ENCODE measurements around the gene HSPBAP1. TPM values are rescaled to one million over a fixed set of nuclear protein-coding genes. Genes with fewer than 3 reads are reported as not detected.
"Not testable (repeated sequence)": the region's sequence is repeated elsewhere in the genome, so short reads cannot be mapped to it uniquely, and the experiment has no call there.

HSPBAP1 gene
- total RNA-seq, 1 donor: 6.0 TPM

DNA sequence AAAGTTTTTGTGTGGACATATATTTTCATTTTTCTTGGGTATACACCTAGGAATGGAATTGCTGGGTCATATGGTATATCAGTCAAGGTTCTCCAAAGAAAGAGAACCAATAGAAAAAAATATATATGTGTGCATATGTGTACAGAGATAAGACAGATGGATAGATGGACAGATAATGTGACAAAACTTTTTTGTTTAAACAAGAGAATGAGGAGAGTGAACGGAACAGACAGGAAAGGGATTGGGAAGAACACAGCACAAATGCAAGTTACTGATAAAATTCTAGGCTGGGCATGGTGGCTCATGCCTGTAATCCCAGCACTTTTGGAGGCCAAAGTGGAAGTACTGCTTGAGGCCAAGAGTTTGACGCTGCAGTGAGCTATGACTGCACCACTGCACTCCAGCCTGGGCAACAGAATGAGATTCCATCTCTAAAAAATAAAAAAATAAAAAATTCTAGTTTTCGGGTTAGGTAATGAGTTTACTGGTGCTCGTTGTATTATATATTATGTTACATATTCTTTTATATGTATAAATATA, 50.0 kb downstream of the HSPBAP1 start:
- TF ChIP-seq, protein P1, sequence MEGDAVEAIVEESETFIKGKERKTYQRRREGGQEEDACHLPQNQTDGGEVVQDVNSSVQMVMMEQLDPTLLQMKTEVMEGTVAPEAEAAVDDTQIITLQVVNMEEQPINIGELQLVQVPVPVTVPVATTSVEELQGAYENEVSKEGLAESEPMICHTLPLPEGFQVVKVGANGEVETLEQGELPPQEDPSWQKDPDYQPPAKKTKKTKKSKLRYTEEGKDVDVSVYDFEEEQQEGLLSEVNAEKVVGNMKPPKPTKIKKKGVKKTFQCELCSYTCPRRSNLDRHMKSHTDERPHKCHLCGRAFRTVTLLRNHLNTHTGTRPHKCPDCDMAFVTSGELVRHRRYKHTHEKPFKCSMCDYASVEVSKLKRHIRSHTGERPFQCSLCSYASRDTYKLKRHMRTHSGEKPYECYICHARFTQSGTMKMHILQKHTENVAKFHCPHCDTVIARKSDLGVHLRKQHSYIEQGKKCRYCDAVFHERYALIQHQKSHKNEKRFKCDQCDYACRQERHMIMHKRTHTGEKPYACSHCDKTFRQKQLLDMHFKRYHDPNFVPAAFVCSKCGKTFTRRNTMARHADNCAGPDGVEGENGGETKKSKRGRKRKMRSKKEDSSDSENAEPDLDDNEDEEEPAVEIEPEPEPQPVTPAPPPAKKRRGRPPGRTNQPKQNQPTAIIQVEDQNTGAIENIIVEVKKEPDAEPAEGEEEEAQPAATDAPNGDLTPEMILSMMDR (IDR thresholded peaks at IDR 0.05; ENCODE audit: insufficient read depth, low read depth, low read length): no peak
- H3K4me3 ChIP-seq (ENCODE audit: low read depth, low read length): no peak overlapping the region
- DNase-seq (ENCODE audit: low read depth): no peak

DNA sequence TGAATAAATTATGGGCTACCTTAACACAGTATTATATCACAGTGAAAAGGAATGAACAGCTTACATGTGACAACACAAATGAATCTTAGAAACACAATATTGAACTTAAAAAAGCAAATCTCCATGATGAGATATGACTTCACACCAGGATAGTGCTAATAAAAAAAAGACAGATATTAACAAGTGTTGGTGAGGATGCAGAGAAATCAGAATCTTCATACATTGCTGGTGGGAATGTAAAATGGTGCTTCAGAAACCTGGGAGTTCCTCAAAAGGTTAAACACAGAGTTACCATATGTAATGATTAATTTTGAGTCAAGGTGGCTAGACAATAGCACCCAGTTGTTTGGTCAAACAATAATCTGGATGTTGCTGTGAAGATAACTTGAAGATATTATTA, 51.4 kb downstream of the HSPBAP1 start:
- DNase-seq (ENCODE audit: low read depth): no peak
- TF ChIP-seq, protein P1 (IDR thresholded peaks at IDR 0.05; ENCODE audit: insufficient read depth, low read depth, low read length): no peak
- H3K4me3 ChIP-seq (ENCODE audit: low read depth, low read length): no peak overlapping the region

DNA sequence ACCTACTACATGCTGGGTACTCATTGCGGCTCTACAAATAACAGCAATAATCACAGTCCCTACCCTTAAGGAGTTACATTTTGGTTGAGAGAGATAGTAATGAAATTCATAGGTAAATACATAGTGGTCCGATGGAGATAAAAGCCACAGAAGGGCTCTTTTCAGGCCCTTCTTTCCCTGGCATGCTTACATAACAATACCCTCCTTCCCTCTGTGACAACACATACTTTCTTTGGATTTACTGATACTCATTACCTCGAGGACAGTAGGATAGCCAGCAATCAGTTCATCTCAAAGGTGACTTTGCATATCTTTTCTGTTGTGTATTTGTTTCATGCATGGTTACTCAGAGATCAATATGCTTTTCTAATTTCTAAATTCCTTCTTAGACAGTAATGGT, 54.5 kb downstream of the HSPBAP1 start:
- TF ChIP-seq, protein P1 (IDR thresholded peaks at IDR 0.05; ENCODE audit: insufficient read depth, low read depth, low read length): no peak
- DNase-seq (ENCODE audit: low read depth): no peak
- H3K4me3 ChIP-seq (ENCODE audit: low read depth, low read length): no peak overlapping the region

DNA sequence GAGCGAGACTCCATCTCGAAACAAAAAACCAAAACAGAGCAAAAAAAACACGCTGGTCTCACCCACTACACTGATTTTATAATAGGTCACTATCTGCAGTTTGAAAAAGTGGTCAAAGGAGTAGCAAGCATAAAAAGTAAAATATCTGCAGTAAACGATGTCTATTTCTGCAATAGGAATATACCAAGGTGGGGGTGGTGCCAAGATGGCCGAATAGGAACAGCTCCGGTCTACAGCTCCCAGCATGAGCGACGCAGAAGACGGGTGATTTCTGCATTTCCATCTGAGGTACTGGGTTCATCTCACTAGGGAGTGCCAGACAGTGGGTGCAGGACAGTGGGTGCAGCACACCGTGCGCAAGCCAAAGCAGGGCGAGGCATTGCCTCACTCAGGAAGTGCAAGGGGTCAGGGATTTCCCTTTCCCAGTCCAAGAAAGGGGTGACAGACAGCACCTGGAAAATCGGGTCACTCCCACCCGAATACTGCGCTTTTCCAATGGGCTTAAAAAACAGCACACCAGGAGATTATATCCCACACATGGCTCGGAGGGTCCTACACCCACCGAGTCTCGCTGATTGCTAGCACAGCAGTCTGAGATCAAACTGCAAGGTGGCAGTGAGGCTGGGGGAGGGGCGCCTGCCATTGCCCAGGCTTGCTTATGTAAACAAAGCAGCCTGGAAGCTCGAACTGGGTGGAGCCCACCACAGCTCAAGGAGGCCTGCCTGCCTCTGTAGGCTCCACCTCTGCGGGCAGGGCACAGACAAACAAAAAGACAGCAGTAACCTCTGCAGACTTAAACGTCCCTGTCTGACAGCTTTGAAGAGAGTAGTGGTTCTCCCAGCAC, 60.7 kb downstream of the HSPBAP1 start:
- not testable (repeated sequence) for H3K4me3 ChIP-seq (ENCODE audit: low read depth, low read length); DNase-seq (ENCODE audit: low read depth)

DNA sequence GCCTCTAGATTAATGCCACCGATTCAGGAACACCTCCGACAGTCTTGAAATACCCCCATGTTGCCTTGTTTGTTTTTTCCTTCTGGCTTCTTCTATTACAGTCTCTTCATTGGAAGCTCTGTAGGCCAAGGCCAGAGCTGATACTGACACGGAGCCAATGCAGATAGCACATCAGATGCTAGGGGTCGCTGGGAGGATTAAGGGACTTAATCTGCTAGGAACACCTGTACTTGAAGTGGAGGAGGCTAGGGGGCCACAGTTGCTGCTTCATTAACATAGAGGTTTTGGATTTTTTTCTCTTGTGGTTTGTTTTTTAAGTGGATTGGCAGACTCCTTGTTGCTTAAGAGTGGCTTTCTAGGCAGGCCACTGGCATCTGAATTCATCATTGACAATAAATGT, 63.4 kb downstream of the HSPBAP1 start:
- TF ChIP-seq, protein P1 (IDR thresholded peaks at IDR 0.05; ENCODE audit: insufficient read depth, low read depth, low read length): no peak
- DNase-seq (ENCODE audit: low read depth): no peak
- no peak overlapping the region for H3K4me3 ChIP-seq (ENCODE audit: low read depth, low read length)

DNA sequence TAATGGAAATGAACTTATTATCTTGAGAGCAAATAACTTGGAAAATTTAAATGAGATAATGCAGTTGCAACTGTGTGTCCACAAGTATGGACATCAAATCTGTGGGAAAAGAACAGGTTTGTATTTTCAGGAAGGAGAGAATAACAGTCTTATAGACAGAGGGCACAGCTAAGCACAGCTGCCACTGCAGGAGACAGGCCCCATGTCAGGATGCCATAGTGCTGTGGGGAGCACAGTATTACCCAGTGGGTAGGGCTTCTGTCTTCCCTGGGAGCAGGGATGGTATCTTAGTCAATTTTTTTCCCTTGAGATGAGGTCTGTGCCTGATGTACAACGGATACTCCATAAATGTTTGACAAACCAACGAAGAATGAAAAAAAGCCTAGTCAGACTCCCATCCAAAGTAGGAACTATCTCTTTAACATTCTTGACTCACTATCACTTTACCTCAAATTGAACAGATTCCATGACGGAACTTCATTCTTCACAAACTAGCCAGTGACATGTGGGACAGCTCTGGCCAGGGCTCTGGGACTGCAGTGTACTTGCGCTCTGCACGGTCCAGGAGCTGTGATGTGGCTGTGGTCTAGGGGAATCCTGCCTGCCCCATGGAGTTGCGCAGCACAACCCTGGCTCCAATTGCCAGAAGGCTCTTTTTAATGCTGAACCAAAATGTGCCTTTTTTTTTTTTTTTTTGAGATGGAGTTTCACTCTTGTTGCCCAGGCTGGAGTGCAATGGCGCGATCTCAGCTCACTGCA, 64.7 kb downstream of the HSPBAP1 start:
- no peak for DNase-seq (ENCODE audit: low read depth)
- no peak overlapping the region for H3K4me3 ChIP-seq (ENCODE audit: low read depth, low read length)
- TF ChIP-seq, protein P1 (IDR thresholded peaks at IDR 0.05; ENCODE audit: insufficient read depth, low read depth, low read length): no peak

DNA sequence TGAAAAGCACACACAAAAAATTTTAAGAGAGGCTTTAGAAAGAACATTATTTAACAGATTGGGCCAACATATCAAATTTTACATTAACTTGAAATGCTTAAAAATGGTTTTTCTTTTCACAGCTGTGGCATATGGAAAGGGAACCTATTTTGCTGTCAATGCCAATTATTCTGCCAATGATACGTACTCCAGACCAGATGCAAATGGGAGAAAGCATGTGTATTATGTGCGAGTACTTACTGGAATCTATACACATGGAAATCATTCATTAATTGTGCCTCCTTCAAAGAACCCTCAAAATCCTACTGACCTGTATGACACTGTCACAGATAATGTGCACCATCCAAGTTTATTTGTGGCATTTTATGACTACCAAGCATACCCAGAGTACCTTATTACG, 65.4 kb downstream of the HSPBAP1 start:
- TF ChIP-seq, protein P1 (IDR thresholded peaks at IDR 0.05; ENCODE audit: insufficient read depth, low read depth, low read length): no peak
- DNase-seq (ENCODE audit: low read depth): no peak
- no peak overlapping the region for H3K4me3 ChIP-seq (ENCODE audit: low read depth, low read length)
